Measurements from ENCODE around the gene TH. TPM values are rescaled to one million over a fixed set of nuclear protein-coding genes. Genes with fewer than 3 reads are reported as not detected.

The TH gene
- polyA plus RNA-seq, 1 donor, result 1.0 TPM

DNA sequence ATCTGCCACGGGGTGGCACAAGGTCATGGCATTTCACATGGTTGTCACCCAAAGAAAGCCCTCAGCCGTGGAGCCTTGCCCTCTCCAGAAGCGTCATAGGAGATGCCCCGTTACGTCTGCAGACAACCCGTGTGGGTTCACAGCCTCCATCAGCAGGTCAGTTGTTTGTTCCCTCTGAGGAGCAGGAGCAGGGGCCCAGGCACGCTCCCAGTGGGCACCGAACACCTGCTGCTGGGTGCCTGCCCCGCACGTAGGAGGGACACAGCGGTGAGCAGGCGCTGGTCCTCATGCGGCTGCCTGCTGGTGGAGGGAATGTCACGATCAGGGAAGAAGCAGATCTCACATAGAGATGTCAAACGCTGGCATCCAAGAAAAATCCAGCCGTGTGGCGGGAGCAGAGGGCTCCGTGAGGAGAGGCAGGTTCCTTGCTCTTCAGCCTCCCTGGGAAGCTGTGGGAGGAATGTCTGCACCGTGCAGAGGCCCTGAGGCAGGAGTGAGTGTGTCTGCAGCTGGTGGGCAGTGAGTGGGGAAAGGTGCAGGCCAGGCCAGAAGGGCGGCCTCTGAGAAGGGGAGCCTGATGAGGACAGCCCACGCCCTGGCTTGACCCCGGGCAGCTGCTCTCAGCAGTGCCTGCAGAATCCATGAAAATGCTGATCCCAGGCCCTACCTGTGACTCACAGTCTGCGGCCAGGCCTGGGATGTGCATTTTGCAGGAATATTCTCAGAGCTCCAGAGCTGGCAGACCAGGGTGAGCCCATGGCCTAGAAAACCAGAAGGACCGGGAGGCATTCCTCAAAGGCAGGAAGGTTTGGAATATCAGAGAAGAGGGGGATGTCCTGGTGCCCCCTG is 36.4 kb upstream of the TH start:
- no peak for DNase-seq
- H3K27ac ChIP-seq (ENCODE audit: low read length), result no peak overlapping the region

DNA sequence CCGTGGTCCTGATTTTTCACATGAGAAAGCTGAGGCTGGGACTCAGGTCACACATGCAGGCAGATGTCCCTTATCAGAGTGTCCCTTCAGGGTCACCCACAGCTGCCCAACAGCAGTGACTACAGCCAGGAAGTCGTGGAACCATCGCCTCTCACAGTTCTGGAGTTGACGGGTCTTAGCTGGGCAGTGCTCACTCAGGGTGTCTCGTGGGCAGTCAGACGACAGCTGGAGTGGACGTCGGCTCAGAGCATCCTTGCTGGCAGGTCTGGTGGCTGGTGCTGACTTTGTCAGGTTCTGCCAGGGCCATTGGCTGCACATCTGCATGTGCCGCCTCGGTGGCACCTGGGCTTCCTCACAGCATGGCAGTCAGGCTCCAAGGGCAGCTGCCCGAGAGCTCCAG is 35.6 kb upstream of the TH start:
- H3K27me3 ChIP-seq (ENCODE audit: control insufficient read depth, insufficient read depth, low read length), result no peaks in the 10 kb centered on the region
- no peak overlapping the region for H3K27ac ChIP-seq (ENCODE audit: low read length)
- no CpG with 5 or more reads among the region's 11 CpGs for WGBS (ENCODE audit: insufficient coverage, low lambda C conversion rate)
- H3K9me3 ChIP-seq (ENCODE audit: control insufficient read depth, low read depth, low read length), result peaks cover 12% of the 10 kb centered on the region
- peaks cover 69% of the 10 kb centered on the region for H3K4me1 ChIP-seq (ENCODE audit: control insufficient read depth, insufficient read depth, low read length)
- H3K4me3 ChIP-seq (ENCODE audit: low read length), result no peak overlapping the region
- no peak for DNase-seq
- no peaks in the 10 kb centered on the region for H3K36me3 ChIP-seq (ENCODE audit: control insufficient read depth, insufficient read depth, low read length)

More for the DNA sequence above, 36.4 kb upstream of the TH start:
- H3K4me3 ChIP-seq (ENCODE audit: low read length), result no peak overlapping the region
- H3K27me3 ChIP-seq (ENCODE audit: control insufficient read depth, insufficient read depth, low read length), result no peaks in the 10 kb centered on the region
- WGBS (ENCODE audit: insufficient coverage, low lambda C conversion rate), result no CpG with 5 or more reads among the region's 24 CpGs
- H3K9me3 ChIP-seq (ENCODE audit: control insufficient read depth, low read depth, low read length), result peaks cover 9% of the 10 kb centered on the region
- no peaks in the 10 kb centered on the region for H3K36me3 ChIP-seq (ENCODE audit: control insufficient read depth, insufficient read depth, low read length)
- peaks cover 69% of the 10 kb centered on the region for H3K4me1 ChIP-seq (ENCODE audit: control insufficient read depth, insufficient read depth, low read length)

DNA sequence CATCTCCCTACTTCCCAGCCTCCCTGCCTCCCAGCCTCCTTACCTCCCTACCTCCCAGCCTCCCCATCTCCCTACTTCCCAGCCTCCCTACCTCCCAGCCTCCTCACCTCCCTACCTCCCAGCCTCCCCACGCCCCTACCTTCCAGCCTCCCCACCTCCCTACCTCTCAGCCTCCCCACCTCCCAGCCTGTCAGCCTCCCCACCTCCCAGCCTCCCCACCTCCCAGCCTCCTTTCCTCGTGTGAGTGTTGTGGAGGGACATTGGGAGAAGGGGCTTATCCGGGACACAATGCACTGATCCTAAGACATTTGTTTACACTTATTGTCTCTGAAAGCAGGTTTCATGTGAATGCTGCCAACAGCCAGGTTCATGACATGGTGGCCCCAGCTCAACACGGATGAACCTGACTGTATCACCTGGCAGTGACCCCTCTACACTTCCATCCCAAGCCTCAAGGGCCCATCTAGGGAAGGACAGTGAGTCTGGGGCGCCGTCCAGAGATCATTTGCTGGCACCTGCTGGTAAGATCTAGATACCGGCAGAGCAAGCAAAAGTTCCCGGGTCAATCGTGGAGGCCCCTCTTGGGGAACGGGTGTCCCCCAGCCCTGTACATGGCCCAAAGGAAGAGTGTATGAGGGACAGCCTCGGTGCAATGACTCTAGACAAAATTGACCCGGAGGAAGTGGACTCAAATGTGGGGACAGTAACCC is 34.5 kb upstream of the TH start:
- H3K4me1 ChIP-seq (ENCODE audit: control insufficient read depth, insufficient read depth, low read length), result peaks cover 68% of the 10 kb centered on the region
- DNase-seq, result peak in 1 of 2 donors; percentile 50

DNA sequence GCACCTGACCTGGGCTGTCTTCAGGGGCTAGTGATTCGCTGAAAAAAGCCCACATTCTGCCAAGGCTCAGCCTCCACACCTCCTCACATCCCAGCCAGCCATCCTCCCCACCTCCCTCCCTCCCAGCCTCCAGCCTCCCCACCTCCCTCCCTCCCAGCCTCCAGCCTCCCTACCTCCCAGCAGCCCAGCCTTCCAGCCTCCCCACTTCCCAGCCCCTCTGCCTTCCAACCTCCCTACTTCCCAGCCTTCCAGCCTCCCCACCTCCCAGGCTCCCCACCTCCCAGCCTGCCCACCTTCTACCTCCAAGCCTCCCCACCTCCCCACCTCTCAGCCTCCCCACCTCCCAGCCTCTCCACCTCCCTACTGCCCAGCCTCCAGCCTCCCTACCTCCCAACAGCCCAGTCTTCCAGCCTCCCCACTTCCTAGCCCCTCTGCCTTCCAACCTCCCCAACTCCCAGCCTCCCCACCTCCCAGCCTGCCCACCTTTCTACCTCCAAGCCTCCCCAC is 33.7 kb upstream of the TH start:
- H3K9me3 ChIP-seq (ENCODE audit: control insufficient read depth, low read depth, low read length), result peaks cover 23% of the 10 kb centered on the region
- H3K4me1 ChIP-seq (ENCODE audit: control insufficient read depth, insufficient read depth, low read length), result peaks cover 60% of the 10 kb centered on the region
- WGBS (ENCODE audit: insufficient coverage, low lambda C conversion rate), result no CpG with 5 or more reads among the region's 1 CpG
- no peak overlapping the region for H3K4me3 ChIP-seq (ENCODE audit: low read length)
- no peaks in the 10 kb centered on the region for H3K27me3 ChIP-seq (ENCODE audit: control insufficient read depth, insufficient read depth, low read length)
- peak overlapping the region; percentile 54 for H3K27ac ChIP-seq (ENCODE audit: low read length)
- H3K36me3 ChIP-seq (ENCODE audit: control insufficient read depth, insufficient read depth, low read length), result no peaks in the 10 kb centered on the region
- DNase-seq, result no peak

More for the DNA sequence above, 34.5 kb upstream of the TH start:
- no peaks in the 10 kb centered on the region for H3K27me3 ChIP-seq (ENCODE audit: control insufficient read depth, insufficient read depth, low read length)
- H3K36me3 ChIP-seq (ENCODE audit: control insufficient read depth, insufficient read depth, low read length), result no peaks in the 10 kb centered on the region
- no CpG with 5 or more reads among the region's 12 CpGs for WGBS (ENCODE audit: insufficient coverage, low lambda C conversion rate)
- H3K9me3 ChIP-seq (ENCODE audit: control insufficient read depth, low read depth, low read length), result peaks cover 17% of the 10 kb centered on the region
- H3K4me3 ChIP-seq (ENCODE audit: low read length), result no peak overlapping the region
- no peak overlapping the region for H3K27ac ChIP-seq (ENCODE audit: low read length)

DNA sequence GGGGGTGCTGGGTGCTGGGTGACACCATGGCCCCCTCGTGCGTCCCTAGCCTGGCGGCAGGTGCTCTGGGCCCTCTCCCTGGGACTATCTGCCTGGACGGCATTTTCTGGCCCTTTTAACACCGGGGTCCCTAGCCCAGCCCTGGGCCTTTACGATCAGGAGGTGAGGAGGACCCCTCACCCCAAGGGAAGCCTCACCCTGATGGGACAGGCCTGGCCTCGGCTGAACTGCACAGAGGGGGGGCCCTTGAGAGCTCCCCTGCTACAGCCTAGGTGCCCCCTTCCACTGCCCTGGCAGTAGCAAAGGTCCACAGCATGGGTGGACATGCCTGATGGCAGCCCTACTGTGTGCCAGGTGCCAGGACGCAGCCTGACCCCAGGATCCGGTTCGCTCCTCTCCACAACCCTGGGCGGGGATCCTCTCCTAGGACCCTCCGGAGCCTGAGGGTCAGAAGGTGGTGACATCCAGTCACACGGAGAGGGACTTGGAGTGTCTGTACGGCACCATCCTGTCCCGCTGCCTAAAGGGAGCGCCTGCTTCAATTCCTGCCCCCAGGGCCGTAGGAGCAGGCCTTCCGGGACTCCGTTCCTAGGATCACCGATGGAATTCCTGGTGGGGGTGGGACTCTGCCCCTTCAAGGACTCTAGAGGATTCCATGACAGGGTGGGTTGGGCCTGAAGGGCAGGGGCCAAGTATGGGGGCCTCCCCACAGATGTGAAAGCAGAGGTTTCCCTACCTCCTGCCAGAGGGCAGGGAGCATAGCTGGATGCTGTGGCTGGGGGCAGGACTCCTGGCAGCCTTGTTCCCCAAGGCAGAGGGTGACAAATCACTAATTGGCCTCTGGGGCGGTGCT is 33.0 kb upstream of the TH start:
- Histone ChIP-seq H3K36me3 (ENCODE audit: control insufficient read depth, insufficient read depth, low read length) (no peaks in the 10 kb centered on the region), H3K27me3 (ENCODE audit: control insufficient read depth, insufficient read depth, low read length) (no peaks in the 10 kb centered on the region), H3K27ac (ENCODE audit: low read length) (peak overlapping the region; percentile 54), H3K4me3 (ENCODE audit: low read length) (no peak overlapping the region), H3K9me3 (ENCODE audit: control insufficient read depth, low read depth, low read length) (peaks cover 23% of the 10 kb centered on the region), H3K4me1 (ENCODE audit: control insufficient read depth, insufficient read depth, low read length) (peaks cover 53% of the 10 kb centered on the region)
- WGBS (ENCODE audit: insufficient coverage, low lambda C conversion rate), result no CpG with 5 or more reads among the region's 21 CpGs
- peak; percentile 68 to 83 for DNase-seq

DNA sequence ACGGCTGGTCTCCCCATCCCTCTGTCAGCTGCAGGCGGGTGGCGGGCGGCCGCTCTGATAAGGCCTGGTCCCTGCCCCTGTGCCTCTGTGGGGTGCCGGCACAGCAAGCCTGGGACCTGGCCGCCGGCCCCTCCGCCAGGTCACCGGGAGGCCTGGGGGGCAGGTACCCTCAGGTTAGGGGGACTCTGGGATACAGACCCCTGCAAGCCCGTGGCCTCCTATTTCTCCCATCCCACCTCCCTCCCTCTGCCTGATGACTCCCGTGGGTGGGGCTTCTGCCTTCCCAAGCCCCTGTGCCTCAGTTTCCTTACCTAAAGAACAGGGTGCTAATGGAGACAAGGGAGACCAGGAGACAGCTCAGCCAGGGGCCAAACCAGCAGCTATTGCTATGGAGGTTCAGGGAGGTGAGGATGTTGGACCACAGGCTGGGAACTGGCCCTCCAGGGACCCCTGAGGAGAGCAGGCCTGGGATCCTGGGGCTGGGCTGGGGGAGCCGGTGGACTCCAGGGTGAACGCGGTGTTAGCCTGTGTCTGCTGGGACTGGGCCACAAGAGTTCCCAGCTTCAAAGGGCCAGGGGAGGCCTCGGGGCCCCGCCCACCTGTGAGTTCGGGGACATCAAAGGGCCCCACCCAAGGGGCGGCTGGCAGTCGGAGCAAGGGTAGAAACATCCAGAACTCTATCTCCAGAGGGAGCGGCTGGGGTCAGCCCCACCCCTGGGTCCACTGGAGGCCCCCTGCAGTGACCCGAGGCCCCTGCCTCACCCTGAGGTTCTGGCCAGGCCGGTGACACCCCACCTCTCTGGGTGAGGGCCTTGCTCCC is 32.0 kb upstream of the TH start:
- peaks cover 44% of the 10 kb centered on the region for H3K4me1 ChIP-seq (ENCODE audit: control insufficient read depth, insufficient read depth, low read length)
- H3K36me3 ChIP-seq (ENCODE audit: control insufficient read depth, insufficient read depth, low read length), result no peaks in the 10 kb centered on the region
- H3K9me3 ChIP-seq (ENCODE audit: control insufficient read depth, low read depth, low read length), result peaks cover 23% of the 10 kb centered on the region
- no peak overlapping the region for H3K4me3 ChIP-seq (ENCODE audit: low read length)
- peak overlapping the region; percentile 54 for H3K27ac ChIP-seq (ENCODE audit: low read length)
- no CpG with 5 or more reads among the region's 23 CpGs for WGBS (ENCODE audit: insufficient coverage, low lambda C conversion rate)
- DNase-seq, result peak in 1 of 2 donors; percentile 87
- H3K27me3 ChIP-seq (ENCODE audit: control insufficient read depth, insufficient read depth, low read length), result no peaks in the 10 kb centered on the region

DNA sequence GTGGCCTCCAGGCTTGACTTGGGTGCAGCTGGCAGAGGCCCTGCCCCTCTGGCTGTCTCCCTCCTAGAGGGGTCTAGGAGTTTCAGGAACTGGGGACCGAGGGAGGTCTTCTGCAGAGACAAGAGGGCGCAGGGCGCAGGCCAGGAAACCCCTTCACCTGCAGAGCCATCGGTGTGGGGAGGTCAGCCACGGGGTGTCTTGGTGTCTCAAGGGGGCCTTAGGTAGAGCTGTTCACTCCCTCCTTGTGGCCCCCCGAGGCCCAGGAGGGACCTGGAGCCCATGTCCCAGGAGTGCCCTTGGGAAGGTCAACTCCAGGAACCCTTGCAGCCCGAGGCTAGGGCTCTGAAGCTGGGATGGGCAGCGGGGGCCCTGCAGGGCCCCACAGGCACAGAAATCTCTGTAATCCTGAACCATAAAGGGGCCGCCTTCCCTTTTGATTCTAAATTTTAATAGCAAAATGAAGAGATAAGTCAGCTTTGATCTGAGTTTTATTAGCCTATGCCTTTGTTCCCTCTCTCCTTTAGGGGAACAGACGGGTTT is 31.4 kb upstream of the TH start:
- Histone ChIP-seq H3K4me1 (ENCODE audit: control insufficient read depth, insufficient read depth, low read length) (peaks cover 39% of the 10 kb centered on the region), H3K27ac (ENCODE audit: low read length) (peak overlapping the region; percentile 54), H3K27me3 (ENCODE audit: control insufficient read depth, insufficient read depth, low read length) (no peaks in the 10 kb centered on the region), H3K36me3 (ENCODE audit: control insufficient read depth, insufficient read depth, low read length) (no peaks in the 10 kb centered on the region), H3K4me3 (ENCODE audit: low read length) (no peak overlapping the region), H3K9me3 (ENCODE audit: control insufficient read depth, low read depth, low read length) (peaks cover 23% of the 10 kb centered on the region)
- no peak for DNase-seq
- no CpG with 5 or more reads among the region's 10 CpGs for WGBS (ENCODE audit: insufficient coverage, low lambda C conversion rate)

DNA sequence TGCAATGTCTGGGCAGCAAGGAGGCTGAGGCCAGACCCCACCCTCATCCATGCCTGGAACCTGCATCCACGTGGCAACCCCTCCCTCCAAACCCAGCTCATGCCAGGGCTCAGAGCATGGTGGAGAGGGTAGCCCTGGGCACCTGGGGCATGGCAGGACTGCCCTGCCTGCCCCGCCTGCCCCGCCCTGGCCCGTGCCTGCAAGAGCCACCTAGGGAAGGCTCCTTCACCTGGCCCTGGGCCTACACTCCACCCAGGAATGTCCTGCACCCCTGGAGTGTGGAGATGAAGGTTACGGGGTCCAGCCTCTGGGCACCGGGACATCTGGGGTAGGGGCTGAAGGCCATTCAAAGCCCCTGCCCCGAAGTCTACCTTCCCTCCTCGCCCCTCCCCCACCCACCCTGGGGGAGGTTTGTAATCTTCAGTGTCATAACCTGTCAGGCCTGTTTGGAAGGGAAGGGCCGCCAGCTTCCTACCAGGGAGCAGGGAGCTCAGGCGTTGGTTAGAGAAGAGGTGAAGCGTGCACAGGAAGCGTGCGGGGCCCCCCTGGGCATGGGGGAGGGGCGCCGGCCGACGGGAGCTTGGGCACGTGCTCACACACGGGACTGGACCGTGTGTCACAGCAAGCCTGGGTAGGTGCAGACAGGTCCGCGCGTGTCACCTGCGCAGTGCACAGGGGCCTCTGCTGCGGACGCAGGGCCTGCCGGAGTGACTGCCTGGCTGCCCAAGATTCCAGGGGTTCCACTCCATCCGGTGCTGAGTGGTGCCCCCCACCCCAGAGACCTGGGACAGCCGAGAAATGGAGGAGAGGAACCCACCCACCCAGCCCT is 30.7 kb upstream of the TH start:
- H3K27ac ChIP-seq (ENCODE audit: low read length), result peak overlapping the region; percentile 54
- H3K4me3 ChIP-seq (ENCODE audit: low read length), result no peak overlapping the region
- H3K36me3 ChIP-seq (ENCODE audit: control insufficient read depth, insufficient read depth, low read length), result no peaks in the 10 kb centered on the region
- no peaks in the 10 kb centered on the region for H3K27me3 ChIP-seq (ENCODE audit: control insufficient read depth, insufficient read depth, low read length)
- WGBS (ENCODE audit: insufficient coverage, low lambda C conversion rate), result no CpG with 5 or more reads among the region's 29 CpGs
- peaks cover 17% of the 10 kb centered on the region for H3K9me3 ChIP-seq (ENCODE audit: control insufficient read depth, low read depth, low read length)
- peak; percentile 90 to 97 for DNase-seq
- H3K4me1 ChIP-seq (ENCODE audit: control insufficient read depth, insufficient read depth, low read length), result peaks cover 44% of the 10 kb centered on the region

DNA sequence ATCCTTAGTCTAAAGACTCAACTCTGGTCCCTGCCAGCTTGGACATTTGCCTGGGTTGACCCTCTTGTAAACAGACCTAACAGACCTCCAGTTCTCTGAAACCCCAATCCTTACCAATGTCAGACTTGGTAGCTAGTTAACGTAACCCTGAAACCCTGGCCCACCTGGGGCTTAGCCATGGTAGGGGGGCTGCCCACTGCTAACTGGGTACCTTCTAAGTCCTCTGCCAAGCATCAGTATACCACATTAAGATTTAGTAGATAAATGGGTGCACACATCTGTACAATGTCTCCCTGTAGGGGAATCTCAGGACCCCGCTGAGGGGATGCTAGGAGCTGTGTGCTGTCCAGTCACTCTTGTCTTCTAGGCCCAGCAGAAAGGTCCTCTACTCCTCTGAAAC is 29.9 kb upstream of the TH start:
- no CpG with 5 or more reads among the region's 2 CpGs for WGBS (ENCODE audit: insufficient coverage, low lambda C conversion rate)
- no peak for DNase-seq

More for the DNA sequence above, 29.9 kb upstream of the TH start:
- no peaks in the 10 kb centered on the region for H3K36me3 ChIP-seq (ENCODE audit: control insufficient read depth, insufficient read depth, low read length)
- H3K27me3 ChIP-seq (ENCODE audit: control insufficient read depth, insufficient read depth, low read length), result no peaks in the 10 kb centered on the region
- H3K4me3 ChIP-seq (ENCODE audit: low read length), result no peak overlapping the region
- H3K9me3 ChIP-seq (ENCODE audit: control insufficient read depth, low read depth, low read length), result peaks cover 14% of the 10 kb centered on the region
- no peak overlapping the region for H3K27ac ChIP-seq (ENCODE audit: low read length)
- H3K4me1 ChIP-seq (ENCODE audit: control insufficient read depth, insufficient read depth, low read length), result peaks cover 46% of the 10 kb centered on the region

Data from large intestine (tissue), 3 donors.